ENCODE data around the gene SIN3A. TPM values are rescaled to one million over a fixed set of nuclear protein-coding genes. Genes with fewer than 3 reads are reported as not detected.

Gene SIN3A
- total and polyA plus RNA-seq, 2 donors from 2014 or later, result 9.2 to 74.3 TPM

- Histone ChIP-seq H3K27me3 (ENCODE audit: control insufficient read depth, insufficient read depth, low read length) (no peaks in the 10 kb centered on the region), H3K4me1 (ENCODE audit: control insufficient read depth in 2 of 3, insufficient read depth in 2 of 3, low read depth in 1 of 3, low read length in 3 of 3) (peaks cover 0 to 8% (median 7%) of the 10 kb centered on the region in 3 donors), H3K4me3 (ENCODE audit: low read length in 3 of 3) (no peak overlapping the region), H3K36me3 (ENCODE audit: control insufficient read depth in 2 of 3, insufficient read depth in 3 of 3, low read length in 3 of 3) (peaks cover 4 to 50% (median 29%) of the 10 kb centered on the region in 3 donors), H3K9ac (ENCODE audit: low read length in 3 of 3) (no peak overlapping the region), H3K9me3 (ENCODE audit: control insufficient read depth in 2 of 3, insufficient read depth in 1 of 3, low read length in 3 of 3) (no peaks in the 10 kb centered on the region), H3K27ac (ENCODE audit: low read depth in 2 of 2, low read length in 2 of 2) (no peak overlapping the region)
- no peak for TF ChIP-seq CTCF (IDR thresholded peaks at IDR 0.05; ENCODE audit: borderline replicate concordance, extremely low read depth, insufficient read depth)
- DNase-seq (no peak), FAIRE-seq (no peak)
- intact Hi-C loops (cut with DNase I), result no loop called here
Observed at GRCh38 chr15:75363786-75364185, 87.7 kb downstream of the SIN3A start.

GRCh38 chr15:75362642-75363249 lies 88.7 kb downstream of the SIN3A start:
- no peak for TF ChIP-seq CTCF (IDR thresholded peaks at IDR 0.05; ENCODE audit: borderline replicate concordance, extremely low read depth, insufficient read depth)
- H3K4me1 ChIP-seq (ENCODE audit: control insufficient read depth in 2 of 3, insufficient read depth in 2 of 3, low read depth in 1 of 3, low read length in 3 of 3), result peaks cover 0 to 8% (median 5%) of the 10 kb centered on the region in 3 donors
- DNase-seq (peak in 1 of 5 donors; percentile 38), FAIRE-seq (no peak)
- H3K9ac ChIP-seq (ENCODE audit: low read length in 3 of 3), result no peak overlapping the region
- H3K4me3 ChIP-seq (ENCODE audit: low read length in 3 of 3), result no peak overlapping the region
- intact Hi-C loops (cut with DNase I), result no loop called here
- no peaks in the 10 kb centered on the region for H3K27me3 ChIP-seq (ENCODE audit: control insufficient read depth, insufficient read depth, low read length)
- H3K9me3 ChIP-seq (ENCODE audit: control insufficient read depth in 2 of 3, insufficient read depth in 1 of 3, low read length in 3 of 3), result no peaks in the 10 kb centered on the region
- peaks cover 4 to 50% (median 35%) of the 10 kb centered on the region in 3 donors for H3K36me3 ChIP-seq (ENCODE audit: control insufficient read depth in 2 of 3, insufficient read depth in 3 of 3, low read length in 3 of 3)
- H3K27ac ChIP-seq (ENCODE audit: low read depth in 2 of 2, low read length in 2 of 2), result no peak overlapping the region

- FAIRE-seq, result no peak
Observed at GRCh38 chr15:75361989-75362641, 89.4 kb downstream of the SIN3A start.

More at GRCh38 chr15:75361989-75362641, 89.4 kb downstream of the SIN3A start:
- Histone ChIP-seq H3K27ac (ENCODE audit: low read depth in 2 of 2, low read length in 2 of 2) (no peak overlapping the region), H3K4me1 (ENCODE audit: control insufficient read depth in 2 of 3, insufficient read depth in 2 of 3, low read depth in 1 of 3, low read length in 3 of 3) (peaks cover 0 to 2% (median 0%) of the 10 kb centered on the region in 3 donors), H3K9ac (ENCODE audit: low read length in 3 of 3) (no peak overlapping the region), H3K9me3 (ENCODE audit: control insufficient read depth in 2 of 3, insufficient read depth in 1 of 3, low read length in 3 of 3) (no peaks in the 10 kb centered on the region), H3K4me3 (ENCODE audit: low read length in 3 of 3) (no peak overlapping the region), H3K36me3 (ENCODE audit: control insufficient read depth in 2 of 3, insufficient read depth in 3 of 3, low read length in 3 of 3) (peaks cover 4 to 46% (median 35%) of the 10 kb centered on the region in 3 donors), H3K27me3 (ENCODE audit: control insufficient read depth, insufficient read depth, low read length) (no peaks in the 10 kb centered on the region)
- TF ChIP-seq CTCF (IDR thresholded peaks at IDR 0.05; ENCODE audit: borderline replicate concordance, extremely low read depth, insufficient read depth), result no peak
- peak in 1 of 5 donors; percentile 62 for DNase-seq
- intact Hi-C loops (cut with DNase I), result no loop called here
